Measurements from ENCODE around the gene BICC1.
A peak's percentile ranks its signal among the peaks of the same experiment; 100 is the strongest.

The BICC1 gene

GRCh38 chr10:58844680-58845079 lies 332.0 kb downstream of the BICC1 start:
- no peak overlapping the region for H3K27ac ChIP-seq (ENCODE audit: low read depth, low read length)
- H2BK5ac ChIP-seq (ENCODE audit: low read length): no peak overlapping the region
- H3K4me3 ChIP-seq (ENCODE audit: low read length): no peak overlapping the region
- H3K4me1 ChIP-seq (ENCODE audit: control insufficient read depth, low read depth, low read length): peaks cover 5% of the 10 kb centered on the region
- H3K23ac ChIP-seq (ENCODE audit: low read length): no peak overlapping the region
- H3K4ac ChIP-seq (ENCODE audit: low read depth, low read length): no peak overlapping the region
- no peak overlapping the region for H2BK120ac ChIP-seq (ENCODE audit: low read depth, low read length)
- no peak for DNase-seq
- H3K18ac ChIP-seq (ENCODE audit: low read length): no peak overlapping the region
- WGBS (ENCODE audit: extremely low coverage, insufficient coverage, low lambda C conversion rate): no CpG with 5 or more reads among the region's 3 CpGs
- no peak overlapping the region for H4K8ac ChIP-seq (ENCODE audit: low read depth, low read length)
- H3K27me3 ChIP-seq (ENCODE audit: insufficient read depth, low read length, poor library complexity): no peaks in the 10 kb centered on the region
- no peaks in the 10 kb centered on the region for H3K79me2 ChIP-seq (ENCODE audit: control insufficient read depth, insufficient read depth, low read length)
- H4K5ac ChIP-seq (ENCODE audit: low read length): no peak overlapping the region
- no peak overlapping the region for H2AK5ac ChIP-seq (ENCODE audit: low read length)
- H3K4me2 ChIP-seq (ENCODE audit: low read length): no peak overlapping the region
- H2BK15ac ChIP-seq (replicated peaks; ENCODE audit: low read depth): no peak overlapping the region
- H3K79me1 ChIP-seq (ENCODE audit: low read length): no peaks in the 10 kb centered on the region
- H3K56ac ChIP-seq (ENCODE audit: low read length): no peak overlapping the region
- no peak overlapping the region for H3K9ac ChIP-seq (ENCODE audit: low read length)
- H3K36me3 ChIP-seq (ENCODE audit: control insufficient read depth, insufficient read depth, low read length): no peaks in the 10 kb centered on the region

DNA sequence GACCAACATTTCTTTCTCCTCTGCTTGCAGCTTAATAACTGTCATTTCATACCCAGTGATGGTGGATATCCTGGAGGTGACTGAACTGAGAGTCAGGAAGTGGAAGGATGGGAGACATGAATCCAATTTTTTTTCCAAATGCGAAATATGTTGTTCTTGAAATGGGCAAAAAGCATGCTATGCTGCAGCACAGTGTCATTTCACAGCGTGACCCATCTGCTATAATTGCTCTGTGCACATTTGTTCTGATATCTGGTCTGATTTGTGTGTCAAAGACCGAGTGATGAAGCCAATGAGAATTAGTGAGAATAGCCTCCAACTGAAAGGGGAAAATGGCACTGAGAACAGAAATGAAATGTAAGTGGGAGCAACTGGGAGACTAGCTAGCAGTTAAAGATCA lies 334.2 kb downstream of the BICC1 start:
- Histone ChIP-seq H3K4me2 (ENCODE audit: low read length) (no peak overlapping the region), H3K4me3 (ENCODE audit: low read length) (no peak overlapping the region), H3K56ac (ENCODE audit: low read length) (no peak overlapping the region), H4K8ac (ENCODE audit: low read depth, low read length) (no peak overlapping the region), H3K9ac (ENCODE audit: low read length) (no peak overlapping the region), H3K27me3 (ENCODE audit: insufficient read depth, low read length, poor library complexity) (no peaks in the 10 kb centered on the region), H3K4ac (ENCODE audit: low read depth, low read length) (no peak overlapping the region), H4K5ac (ENCODE audit: low read length) (no peak overlapping the region), H3K79me2 (ENCODE audit: control insufficient read depth, insufficient read depth, low read length) (no peaks in the 10 kb centered on the region), H3K36me3 (ENCODE audit: control insufficient read depth, insufficient read depth, low read length) (no peaks in the 10 kb centered on the region), H2AK5ac (ENCODE audit: low read length) (no peak overlapping the region), H2BK120ac (ENCODE audit: low read depth, low read length) (no peak overlapping the region), H3K23ac (ENCODE audit: low read length) (no peak overlapping the region), H3K18ac (ENCODE audit: low read length) (no peak overlapping the region), H3K4me1 (ENCODE audit: control insufficient read depth, low read depth, low read length) (peaks cover 5% of the 10 kb centered on the region), H2BK5ac (ENCODE audit: low read length) (no peak overlapping the region), H3K79me1 (ENCODE audit: low read length) (no peaks in the 10 kb centered on the region), H3K27ac (ENCODE audit: low read depth, low read length) (no peak overlapping the region), H2BK15ac (replicated peaks; ENCODE audit: low read depth) (no peak overlapping the region)
- WGBS (ENCODE audit: extremely low coverage, insufficient coverage, low lambda C conversion rate): no CpG with 5 or more reads among the region's 3 CpGs
- no peak for DNase-seq

DNA sequence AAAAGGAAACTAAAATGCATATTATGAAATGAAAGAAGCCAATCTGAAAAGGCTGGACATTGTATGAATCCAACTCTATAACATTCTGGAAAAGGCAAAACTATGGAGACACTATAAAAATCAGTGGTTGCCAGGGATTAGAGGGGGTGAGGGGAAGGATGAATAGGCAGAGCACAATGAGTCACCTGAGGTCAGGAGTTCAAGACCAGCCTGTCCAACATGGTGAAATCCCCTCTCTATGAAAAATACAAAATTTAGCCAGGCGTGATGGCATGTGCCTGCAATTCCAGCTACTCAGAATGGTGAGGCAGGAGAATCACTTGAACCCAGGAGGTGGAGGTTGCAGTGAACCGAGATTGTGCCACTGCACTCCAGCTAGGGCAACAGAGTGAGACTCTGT lies 338.9 kb downstream of the BICC1 start:
- H2AK5ac ChIP-seq (ENCODE audit: low read length): no peak overlapping the region
- no peak overlapping the region for H2BK120ac ChIP-seq (ENCODE audit: low read depth, low read length)
- H3K18ac ChIP-seq (ENCODE audit: low read length): no peak overlapping the region
- H3K4me3 ChIP-seq (ENCODE audit: low read length): no peak overlapping the region
- H3K36me3 ChIP-seq (ENCODE audit: control insufficient read depth, insufficient read depth, low read length): no peaks in the 10 kb centered on the region
- H3K9ac ChIP-seq (ENCODE audit: low read length): no peak overlapping the region
- H4K5ac ChIP-seq (ENCODE audit: low read length): no peak overlapping the region
- no peak overlapping the region for H3K23ac ChIP-seq (ENCODE audit: low read length)
- H2BK5ac ChIP-seq (ENCODE audit: low read length): no peak overlapping the region
- H2BK15ac ChIP-seq (replicated peaks; ENCODE audit: low read depth): no peak overlapping the region
- no peaks in the 10 kb centered on the region for H3K4me1 ChIP-seq (ENCODE audit: control insufficient read depth, low read depth, low read length)
- no peak overlapping the region for H3K56ac ChIP-seq (ENCODE audit: low read length)
- H3K79me2 ChIP-seq (ENCODE audit: control insufficient read depth, insufficient read depth, low read length): no peaks in the 10 kb centered on the region
- no peak overlapping the region for H3K27ac ChIP-seq (ENCODE audit: low read depth, low read length)
- no peaks in the 10 kb centered on the region for H3K79me1 ChIP-seq (ENCODE audit: low read length)
- H3K27me3 ChIP-seq (ENCODE audit: insufficient read depth, low read length, poor library complexity): no peaks in the 10 kb centered on the region
- no peak overlapping the region for H3K4me2 ChIP-seq (ENCODE audit: low read length)
- DNase-seq: no peak
- no CpG with 5 or more reads among the region's 2 CpGs for WGBS (ENCODE audit: extremely low coverage, insufficient coverage, low lambda C conversion rate)
- no peak overlapping the region for H4K8ac ChIP-seq (ENCODE audit: low read depth, low read length)
- no peak overlapping the region for H3K4ac ChIP-seq (ENCODE audit: low read depth, low read length)

GRCh38 chr10:58853668-58854067 lies 341.0 kb downstream of the BICC1 start:
- no peak overlapping the region for H2BK5ac ChIP-seq (ENCODE audit: low read length)
- no peak overlapping the region for H2BK120ac ChIP-seq (ENCODE audit: low read depth, low read length)
- no peaks in the 10 kb centered on the region for H3K4me1 ChIP-seq (ENCODE audit: control insufficient read depth, low read depth, low read length)
- H3K4me2 ChIP-seq (ENCODE audit: low read length): no peak overlapping the region
- H3K79me1 ChIP-seq (ENCODE audit: low read length): no peaks in the 10 kb centered on the region
- H3K27me3 ChIP-seq (ENCODE audit: insufficient read depth, low read length, poor library complexity): no peaks in the 10 kb centered on the region
- no peak overlapping the region for H3K56ac ChIP-seq (ENCODE audit: low read length)
- no peak overlapping the region for H4K8ac ChIP-seq (ENCODE audit: low read depth, low read length)
- H3K18ac ChIP-seq (ENCODE audit: low read length): no peak overlapping the region
- H3K9ac ChIP-seq (ENCODE audit: low read length): no peak overlapping the region
- H3K79me2 ChIP-seq (ENCODE audit: control insufficient read depth, insufficient read depth, low read length): no peaks in the 10 kb centered on the region
- no peaks in the 10 kb centered on the region for H3K36me3 ChIP-seq (ENCODE audit: control insufficient read depth, insufficient read depth, low read length)
- H3K27ac ChIP-seq (ENCODE audit: low read depth, low read length): no peak overlapping the region
- no peak for DNase-seq
- H3K23ac ChIP-seq (ENCODE audit: low read length): no peak overlapping the region
- H2AK5ac ChIP-seq (ENCODE audit: low read length): no peak overlapping the region
- H3K4me3 ChIP-seq (ENCODE audit: low read length): no peak overlapping the region
- no CpG with 5 or more reads among the region's 2 CpGs for WGBS (ENCODE audit: extremely low coverage, insufficient coverage, low lambda C conversion rate)
- no peak overlapping the region for H2BK15ac ChIP-seq (replicated peaks; ENCODE audit: low read depth)
- H3K4ac ChIP-seq (ENCODE audit: low read depth, low read length): no peak overlapping the region
- H4K5ac ChIP-seq (ENCODE audit: low read length): no peak overlapping the region

DNA sequence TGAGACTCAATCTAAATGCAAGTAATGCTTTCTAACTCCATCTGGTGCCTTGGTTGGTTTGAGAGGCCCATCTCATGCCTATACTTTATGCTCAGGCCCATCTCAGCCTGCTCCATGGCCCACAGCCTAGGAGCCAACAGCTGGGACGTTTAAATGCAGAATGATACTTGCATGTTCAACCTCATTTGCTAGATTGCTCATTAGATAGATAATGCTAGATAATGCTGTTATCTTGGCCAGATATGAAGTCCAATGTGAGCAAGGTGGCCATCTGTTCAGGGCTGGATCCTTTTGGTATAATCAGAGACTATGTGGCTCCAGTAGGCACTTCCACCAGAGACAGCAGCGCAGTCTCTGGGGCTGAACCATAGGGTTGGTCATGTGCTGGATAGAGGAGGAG lies 342.1 kb downstream of the BICC1 start:
- H3K79me1 ChIP-seq (ENCODE audit: low read length): no peaks in the 10 kb centered on the region
- H2BK120ac ChIP-seq (ENCODE audit: low read depth, low read length): no peak overlapping the region
- H3K4ac ChIP-seq (ENCODE audit: low read depth, low read length): no peak overlapping the region
- no peak overlapping the region for H3K27ac ChIP-seq (ENCODE audit: low read depth, low read length)
- no peak overlapping the region for H3K4me3 ChIP-seq (ENCODE audit: low read length)
- H3K27me3 ChIP-seq (ENCODE audit: insufficient read depth, low read length, poor library complexity): no peaks in the 10 kb centered on the region
- H3K36me3 ChIP-seq (ENCODE audit: control insufficient read depth, insufficient read depth, low read length): no peaks in the 10 kb centered on the region
- no peak overlapping the region for H3K9ac ChIP-seq (ENCODE audit: low read length)
- H3K4me2 ChIP-seq (ENCODE audit: low read length): no peak overlapping the region
- H3K23ac ChIP-seq (ENCODE audit: low read length): no peak overlapping the region
- no peak overlapping the region for H2BK15ac ChIP-seq (replicated peaks; ENCODE audit: low read depth)
- no peak overlapping the region for H2BK5ac ChIP-seq (ENCODE audit: low read length)
- no CpG with 5 or more reads among the region's 2 CpGs for WGBS (ENCODE audit: extremely low coverage, insufficient coverage, low lambda C conversion rate)
- no peak overlapping the region for H4K8ac ChIP-seq (ENCODE audit: low read depth, low read length)
- no peaks in the 10 kb centered on the region for H3K79me2 ChIP-seq (ENCODE audit: control insufficient read depth, insufficient read depth, low read length)
- DNase-seq: no peak
- H3K56ac ChIP-seq (ENCODE audit: low read length): no peak overlapping the region
- H3K4me1 ChIP-seq (ENCODE audit: control insufficient read depth, low read depth, low read length): no peaks in the 10 kb centered on the region
- H3K18ac ChIP-seq (ENCODE audit: low read length): no peak overlapping the region
- H4K5ac ChIP-seq (ENCODE audit: low read length): no peak overlapping the region
- H2AK5ac ChIP-seq (ENCODE audit: low read length): no peak overlapping the region

DNA sequence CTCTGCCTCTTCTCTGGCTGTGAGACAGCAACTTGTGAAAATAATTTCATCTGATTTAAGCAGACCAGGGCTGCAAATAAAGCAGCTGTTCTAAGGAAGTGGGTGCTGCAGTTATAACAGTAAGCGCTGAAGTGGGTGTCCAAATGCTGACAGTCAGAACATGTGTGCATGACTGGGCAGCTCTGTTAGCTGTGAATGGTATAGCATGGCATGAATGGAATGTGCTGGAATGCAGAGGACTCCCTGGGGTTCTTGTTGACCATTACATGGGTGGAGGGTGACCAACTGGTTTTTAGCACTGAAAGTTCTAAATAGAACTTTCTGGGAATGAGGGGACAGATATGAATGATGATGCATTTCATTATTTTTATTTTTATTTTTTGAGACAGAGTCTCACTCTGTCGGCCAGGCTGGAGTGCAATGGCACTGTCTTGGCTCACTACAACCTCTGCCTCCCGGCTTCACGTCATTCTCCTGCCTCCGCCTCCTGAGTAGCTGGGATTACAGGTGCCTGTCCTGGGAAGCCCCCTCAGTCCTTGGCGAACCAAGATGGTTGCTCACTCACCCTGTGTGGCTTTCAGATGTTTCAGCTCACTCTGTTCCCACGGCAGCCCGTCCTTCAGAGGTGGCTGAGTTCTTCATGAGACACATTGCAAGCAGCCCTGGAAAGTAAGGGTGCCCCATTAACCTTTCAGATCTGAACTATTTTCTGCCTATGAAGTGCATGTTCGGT lies 344.0 kb downstream of the BICC1 start:
- WGBS (ENCODE audit: extremely low coverage, insufficient coverage, low lambda C conversion rate): no CpG with 5 or more reads among the region's 9 CpGs
- Histone ChIP-seq H4K8ac (ENCODE audit: low read depth, low read length) (no peak overlapping the region), H2AK5ac (ENCODE audit: low read length) (no peak overlapping the region), H3K79me2 (ENCODE audit: control insufficient read depth, insufficient read depth, low read length) (no peaks in the 10 kb centered on the region), H3K4me2 (ENCODE audit: low read length) (no peak overlapping the region), H3K4me1 (ENCODE audit: control insufficient read depth, low read depth, low read length) (no peaks in the 10 kb centered on the region), H3K36me3 (ENCODE audit: control insufficient read depth, insufficient read depth, low read length) (no peaks in the 10 kb centered on the region), H4K5ac (ENCODE audit: low read length) (no peak overlapping the region), H3K56ac (ENCODE audit: low read length) (no peak overlapping the region), H2BK5ac (ENCODE audit: low read length) (no peak overlapping the region), H3K27ac (ENCODE audit: low read depth, low read length) (no peak overlapping the region), H3K79me1 (ENCODE audit: low read length) (no peaks in the 10 kb centered on the region), H3K9ac (ENCODE audit: low read length) (no peak overlapping the region), H3K23ac (ENCODE audit: low read length) (no peak overlapping the region), H3K4ac (ENCODE audit: low read depth, low read length) (no peak overlapping the region), H2BK120ac (ENCODE audit: low read depth, low read length) (no peak overlapping the region), H3K18ac (ENCODE audit: low read length) (no peak overlapping the region), H2BK15ac (replicated peaks; ENCODE audit: low read depth) (no peak overlapping the region), H3K27me3 (ENCODE audit: insufficient read depth, low read length, poor library complexity) (no peaks in the 10 kb centered on the region), H3K4me3 (ENCODE audit: low read length) (no peak overlapping the region)
- peak; percentile 91 for DNase-seq

All from mesendoderm (in vitro differentiated cells).